ENCODE results near the gene GNAQ. TPM values are rescaled to one million over a fixed set of nuclear protein-coding genes. Genes with fewer than 3 reads are reported as not detected.
A peak's percentile ranks its signal among the peaks of the same experiment; 100 is the strongest.

GNAQ gene
- total and polyA plus RNA-seq, 2 experiments from 2014 or later = 21.1 to 32.8 TPM

DNA sequence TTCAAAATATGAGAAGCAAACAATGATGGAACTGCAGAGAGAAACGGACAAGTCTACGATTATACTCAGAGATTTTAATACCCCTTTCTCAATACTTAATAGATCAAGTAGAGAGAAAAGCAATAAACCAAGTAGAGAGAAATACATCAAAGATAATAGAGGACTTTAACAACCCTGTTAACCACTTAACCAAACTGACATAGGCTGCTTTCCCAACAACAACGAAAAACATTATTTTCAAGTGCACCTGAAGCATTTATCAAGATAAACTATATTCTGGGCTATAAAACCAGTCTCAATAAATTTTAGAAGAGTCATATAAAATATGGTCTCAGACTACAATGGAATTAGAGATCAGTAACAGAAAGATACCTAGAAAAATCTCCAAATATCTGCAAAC is 67.4 kb downstream of the GNAQ start:
- Histone ChIP-seq H3K27me3 (no peaks in the 10 kb centered on the region), H3K4me3 (no peak overlapping the region), H3K9me3 (ENCODE audit: low read depth) (no peaks in the 10 kb centered on the region), H3K27ac (no peak overlapping the region), H3K36me3 (no peaks in the 10 kb centered on the region), H3K4me1 (ENCODE audit: low read depth) (peaks cover 16% of the 10 kb centered on the region)
- DNase-seq (ENCODE audit: low read depth in 1 of 2, low spot score in 1 of 2) = no peak
- TF ChIP-seq, protein P1, sequence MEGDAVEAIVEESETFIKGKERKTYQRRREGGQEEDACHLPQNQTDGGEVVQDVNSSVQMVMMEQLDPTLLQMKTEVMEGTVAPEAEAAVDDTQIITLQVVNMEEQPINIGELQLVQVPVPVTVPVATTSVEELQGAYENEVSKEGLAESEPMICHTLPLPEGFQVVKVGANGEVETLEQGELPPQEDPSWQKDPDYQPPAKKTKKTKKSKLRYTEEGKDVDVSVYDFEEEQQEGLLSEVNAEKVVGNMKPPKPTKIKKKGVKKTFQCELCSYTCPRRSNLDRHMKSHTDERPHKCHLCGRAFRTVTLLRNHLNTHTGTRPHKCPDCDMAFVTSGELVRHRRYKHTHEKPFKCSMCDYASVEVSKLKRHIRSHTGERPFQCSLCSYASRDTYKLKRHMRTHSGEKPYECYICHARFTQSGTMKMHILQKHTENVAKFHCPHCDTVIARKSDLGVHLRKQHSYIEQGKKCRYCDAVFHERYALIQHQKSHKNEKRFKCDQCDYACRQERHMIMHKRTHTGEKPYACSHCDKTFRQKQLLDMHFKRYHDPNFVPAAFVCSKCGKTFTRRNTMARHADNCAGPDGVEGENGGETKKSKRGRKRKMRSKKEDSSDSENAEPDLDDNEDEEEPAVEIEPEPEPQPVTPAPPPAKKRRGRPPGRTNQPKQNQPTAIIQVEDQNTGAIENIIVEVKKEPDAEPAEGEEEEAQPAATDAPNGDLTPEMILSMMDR (IDR thresholded peaks at IDR 0.05; ENCODE audit: low read depth, low read length) = no peak

DNA sequence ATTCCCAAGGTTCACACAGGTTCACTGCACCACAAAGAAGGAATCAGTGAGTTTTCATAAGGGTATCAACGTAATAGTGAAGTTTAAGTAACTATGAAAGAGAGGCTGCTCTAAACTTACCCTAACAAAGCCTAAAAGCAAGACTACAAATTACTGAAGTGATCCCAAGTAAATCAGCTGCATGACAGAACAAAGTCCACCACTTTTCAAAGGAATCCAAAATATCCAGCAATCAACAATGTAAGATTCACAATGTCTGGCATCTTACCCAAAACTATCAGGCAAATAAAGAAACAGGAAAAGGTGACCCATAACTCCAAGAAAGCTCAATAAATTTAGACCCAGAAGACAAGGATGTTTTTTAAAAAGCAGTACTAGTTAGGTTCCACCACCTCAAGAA is 70.1 kb downstream of the GNAQ start:
- Histone ChIP-seq H3K4me3 (no peak overlapping the region), H3K36me3 (no peaks in the 10 kb centered on the region), H3K27ac (no peak overlapping the region), H3K27me3 (no peaks in the 10 kb centered on the region), H3K4me1 (ENCODE audit: low read depth) (peaks cover 16% of the 10 kb centered on the region), H3K9me3 (ENCODE audit: low read depth) (no peaks in the 10 kb centered on the region)
- peak in 1 of 2 donors; percentile 30 for DNase-seq (ENCODE audit: low read depth in 1 of 2, low spot score in 1 of 2)
- TF ChIP-seq, protein P1 (IDR thresholded peaks at IDR 0.05; ENCODE audit: low read depth, low read length) = no peak

DNA sequence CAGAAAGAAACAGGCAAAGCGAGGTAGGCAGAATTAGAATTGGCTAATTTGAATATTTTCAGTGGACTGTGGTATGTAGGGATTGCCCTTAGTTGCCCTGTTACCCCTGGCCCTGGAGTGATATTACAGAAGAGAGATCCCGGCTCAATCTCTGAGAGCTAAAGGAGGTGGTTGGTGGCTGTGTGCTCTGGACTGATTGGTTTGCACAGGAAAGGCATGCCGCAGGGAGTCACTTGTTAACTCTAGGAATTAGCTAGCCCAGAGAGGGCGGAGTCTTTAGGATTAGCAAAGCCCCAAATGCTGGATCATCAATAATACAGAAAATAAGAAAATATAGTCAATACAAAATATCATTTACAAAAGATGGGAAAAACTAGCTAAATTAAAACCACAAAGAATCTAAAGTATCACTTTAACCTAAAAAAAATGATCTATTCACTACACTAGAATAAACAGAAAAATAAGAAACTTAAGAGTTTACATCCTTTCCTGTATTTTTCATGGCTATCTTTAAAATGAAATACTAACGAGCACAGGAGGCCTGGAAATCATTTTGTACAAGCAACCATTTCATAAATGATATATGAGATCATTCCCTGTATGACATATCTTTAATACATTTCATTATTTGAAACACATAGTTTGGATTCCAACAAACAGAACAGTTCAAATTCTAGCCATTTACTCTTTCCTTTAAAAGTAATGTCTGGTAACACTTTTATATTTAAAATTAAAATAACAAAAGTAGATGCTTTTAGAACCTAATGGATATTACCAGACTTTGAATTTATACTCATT is 71.1 kb downstream of the GNAQ start:
- no peaks in the 10 kb centered on the region for H3K9me3 ChIP-seq (ENCODE audit: low read depth)
- no peaks in the 10 kb centered on the region for H3K36me3 ChIP-seq
- H3K4me1 ChIP-seq (ENCODE audit: low read depth) = peaks cover 22% of the 10 kb centered on the region
- DNase-seq (ENCODE audit: low read depth in 1 of 2, low spot score in 1 of 2) = no peak
- TF ChIP-seq, protein P1 (IDR thresholded peaks at IDR 0.05; ENCODE audit: low read depth, low read length) = no peak
- H3K27me3 ChIP-seq = no peaks in the 10 kb centered on the region
- no peak overlapping the region for H3K27ac ChIP-seq
- H3K4me3 ChIP-seq = no peak overlapping the region

DNA sequence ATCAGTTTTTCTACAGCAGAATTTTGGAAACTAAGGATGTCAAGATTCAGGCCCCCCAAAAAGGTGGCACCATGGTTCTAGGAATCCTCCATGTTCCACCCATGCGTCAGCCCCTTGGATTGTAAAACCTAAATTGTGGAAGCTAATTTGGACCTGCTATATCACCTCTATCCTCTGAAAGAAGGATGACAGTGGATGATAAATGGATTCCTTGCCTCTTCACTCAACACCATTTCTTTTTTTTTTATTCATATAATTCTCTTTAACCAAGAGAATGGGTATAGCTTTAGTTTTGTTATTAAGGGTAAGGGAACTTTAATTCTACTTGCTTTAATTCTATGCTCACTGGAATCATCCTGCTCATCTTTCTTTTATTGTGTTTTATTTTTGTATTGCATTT is 71.8 kb downstream of the GNAQ start:
- Histone ChIP-seq H3K4me1 (ENCODE audit: low read depth) (peaks cover 22% of the 10 kb centered on the region), H3K4me3 (no peak overlapping the region), H3K27ac (no peak overlapping the region), H3K27me3 (no peaks in the 10 kb centered on the region), H3K36me3 (no peaks in the 10 kb centered on the region), H3K9me3 (ENCODE audit: low read depth) (no peaks in the 10 kb centered on the region)
- TF ChIP-seq, protein P1 (IDR thresholded peaks at IDR 0.05; ENCODE audit: low read depth, low read length) = no peak
- no peak for DNase-seq (ENCODE audit: low read depth in 1 of 2, low spot score in 1 of 2)

DNA sequence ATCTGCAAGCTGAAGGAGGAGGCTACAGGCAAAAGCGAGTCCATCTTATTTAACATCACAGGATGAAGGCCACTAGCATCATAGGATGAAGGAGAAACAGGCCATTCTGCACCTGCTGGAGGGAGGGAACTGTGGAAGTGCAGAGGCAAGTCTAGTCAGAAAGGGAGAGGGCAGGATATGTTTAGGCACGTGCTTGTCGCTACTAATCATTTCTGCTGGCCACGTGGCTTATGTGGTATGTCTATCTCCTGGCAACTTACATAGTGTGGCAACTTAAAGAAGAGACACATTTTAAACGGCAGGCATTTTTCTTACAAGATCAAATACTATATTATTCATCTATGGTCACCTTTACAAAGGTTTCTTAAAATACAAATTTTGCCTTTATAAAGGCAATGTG is 74.0 kb downstream of the GNAQ start:
- TF ChIP-seq, protein P1 (IDR thresholded peaks at IDR 0.05; ENCODE audit: low read depth, low read length) = no peak
- no peak for DNase-seq (ENCODE audit: low read depth in 1 of 2, low spot score in 1 of 2)
- H3K27ac ChIP-seq = no peak overlapping the region

More for the DNA sequence above, 74.0 kb downstream of the GNAQ start:
- peaks cover 26% of the 10 kb centered on the region for H3K4me1 ChIP-seq (ENCODE audit: low read depth)
- no peaks in the 10 kb centered on the region for H3K27me3 ChIP-seq
- H3K9me3 ChIP-seq (ENCODE audit: low read depth) = no peaks in the 10 kb centered on the region
- H3K4me3 ChIP-seq = no peak overlapping the region
- H3K36me3 ChIP-seq = no peaks in the 10 kb centered on the region

Data from cardiac muscle cell (in vitro differentiated cells and primary cell).